WTC11 (cell line): ENCODE results near the gene CDK7. TPM values are rescaled to one million over a fixed set of nuclear protein-coding genes. Genes with fewer than 3 reads are reported as not detected.

Experiments
- ATF1 ChIP-seq: sonication (generic); formaldehyde crosslinking; IDR thresholded peaks from 2 replicates; pipeline ENCODE4 v1.8.1; 2023; ENCODE audit warnings: mild to moderate bottlenecking, moderate library complexity, missing genetic modification reagents
- ELF4 ChIP-seq: sonication (generic); formaldehyde crosslinking; IDR thresholded peaks from 2 replicates; pipeline ENCODE4 v1.8.1; 2022; ENCODE audit warnings: low read depth, mild to moderate bottlenecking, moderate library complexity, missing genetic modification reagents
- ESRRA ChIP-seq: sonication (generic); formaldehyde crosslinking; IDR thresholded peaks from 2 replicates; pipeline ENCODE4 v1.8.1; 2022; ENCODE audit warnings: mild to moderate bottlenecking, missing genetic modification reagents, borderline replicate concordance
- GABPB1 ChIP-seq: sonication (generic); formaldehyde crosslinking; IDR thresholded peaks from 2 replicates; pipeline ENCODE4 v1.8.1; 2023; ENCODE audit warnings: mild to moderate bottlenecking, missing genetic modification reagents
- RORB ChIP-seq: fragments of 250-450 bp; sonication (Bioruptor Pico); IDR thresholded peaks from 2 replicates; pipeline ENCODE4 v1.9.0; 2021; ENCODE audit warnings: mild to moderate bottlenecking
- SMAD3 ChIP-seq: sonication (generic); formaldehyde crosslinking; IDR thresholded peaks from 2 replicates; pipeline ENCODE4 v1.8.0; 2022; ENCODE audit warnings: missing genetic modification reagents, mild to moderate bottlenecking, borderline replicate concordance
- SP1 ChIP-seq: sonication (generic); formaldehyde crosslinking; conservative IDR thresholded peaks from 2 replicates; pipeline ENCODE4 v1.8.1; 2022; ENCODE audit warnings: missing genetic modification reagents
- TP53 ChIP-seq: sonication (generic); formaldehyde crosslinking; IDR thresholded peaks from 2 replicates; pipeline ENCODE4 v1.8.1; 2023; ENCODE audit warnings: mild to moderate bottlenecking, missing genetic modification reagents
- ZNF121 ChIP-seq: sonication (generic); formaldehyde crosslinking; IDR thresholded peaks from 2 replicates; pipeline ENCODE4 v1.8.0; 2023; ENCODE audit warnings: missing genetic modification reagents
- ZNF219 ChIP-seq: sonication (generic); formaldehyde crosslinking; IDR thresholded peaks from 2 replicates; pipeline ENCODE4 v1.8.0; 2023; ENCODE audit warnings: missing genetic modification reagents, mild to moderate bottlenecking, borderline replicate concordance
- ZNF423 ChIP-seq: fragments of 250-450 bp; sonication (Bioruptor Pico); IDR thresholded peaks from 2 replicates; pipeline ENCODE4 v2.1.2; 2022; ENCODE audit warnings: mild to moderate bottlenecking, moderate library complexity
- ZNF671 ChIP-seq: fragments of 250-450 bp; sonication (Bioruptor Pico); IDR thresholded peaks from 2 replicates; pipeline ENCODE4 v1.8.0; 2021; ENCODE audit warnings: mild to moderate bottlenecking
- total RNA-seq: library from RNA; stranded (reverse); gene quantifications from 3 replicates; pipeline ENCODE4 v1.2.3, GENCODE V29; 2021
- TF ChIP-seq, protein P1 (sequence below): sonication (generic); formaldehyde crosslinking; IDR thresholded peaks from 2 replicates; pipeline ENCODE4 v1.8.1; 2023; ENCODE audit warnings: mild to moderate bottlenecking, missing genetic modification reagents, borderline replicate concordance
- TF ChIP-seq, protein P2 (sequence below): sonication (generic); formaldehyde crosslinking; IDR thresholded peaks from 2 replicates; pipeline ENCODE4 v1.8.0; 2022; ENCODE audit warnings: mild to moderate bottlenecking, missing genetic modification reagents
- TF ChIP-seq, protein P3 (sequence below): sonication (generic); formaldehyde crosslinking; IDR thresholded peaks from 2 replicates; pipeline ENCODE4 v1.8.0; 2022; ENCODE audit warnings: mild to moderate bottlenecking, missing genetic modification reagents
- TF ChIP-seq, protein P4 (sequence below): fragments of 250-450 bp; sonication (Bioruptor Pico); IDR thresholded peaks from 2 replicates; pipeline ENCODE4 v1.9.0; 2021; ENCODE audit warnings: mild to moderate bottlenecking
- TF ChIP-seq, protein P5 (sequence below): fragments of 250-450 bp; sonication (Bioruptor Pico); IDR thresholded peaks from 2 replicates; pipeline ENCODE4 v1.9.0; 2021; ENCODE audit warnings: moderate library complexity, mild to moderate bottlenecking, inconsistent platforms, borderline replicate concordance
- TF ChIP-seq, protein P6 (sequence below): fragments of 250-450 bp; sonication (Bioruptor Pico); IDR thresholded peaks from 2 replicates; pipeline ENCODE4 v1.9.0; 2021; ENCODE audit warnings: mild to moderate bottlenecking
- TF ChIP-seq, protein P7 (sequence below): sonication (generic); formaldehyde crosslinking; IDR thresholded peaks from 2 replicates; pipeline ENCODE4 v1.8.1; 2022; ENCODE audit warnings: low read depth, mild to moderate bottlenecking, moderate library complexity, missing genetic modification reagents, borderline replicate concordance
- TF ChIP-seq, protein P8 (sequence below): sonication (generic); formaldehyde crosslinking; IDR thresholded peaks from 2 replicates; pipeline ENCODE4 v1.8.0; 2022; ENCODE audit warnings: missing genetic modification reagents

CDK7 gene
- total RNA-seq, 1 experiment from 2014 or later, result 62.7 TPM

DNA sequence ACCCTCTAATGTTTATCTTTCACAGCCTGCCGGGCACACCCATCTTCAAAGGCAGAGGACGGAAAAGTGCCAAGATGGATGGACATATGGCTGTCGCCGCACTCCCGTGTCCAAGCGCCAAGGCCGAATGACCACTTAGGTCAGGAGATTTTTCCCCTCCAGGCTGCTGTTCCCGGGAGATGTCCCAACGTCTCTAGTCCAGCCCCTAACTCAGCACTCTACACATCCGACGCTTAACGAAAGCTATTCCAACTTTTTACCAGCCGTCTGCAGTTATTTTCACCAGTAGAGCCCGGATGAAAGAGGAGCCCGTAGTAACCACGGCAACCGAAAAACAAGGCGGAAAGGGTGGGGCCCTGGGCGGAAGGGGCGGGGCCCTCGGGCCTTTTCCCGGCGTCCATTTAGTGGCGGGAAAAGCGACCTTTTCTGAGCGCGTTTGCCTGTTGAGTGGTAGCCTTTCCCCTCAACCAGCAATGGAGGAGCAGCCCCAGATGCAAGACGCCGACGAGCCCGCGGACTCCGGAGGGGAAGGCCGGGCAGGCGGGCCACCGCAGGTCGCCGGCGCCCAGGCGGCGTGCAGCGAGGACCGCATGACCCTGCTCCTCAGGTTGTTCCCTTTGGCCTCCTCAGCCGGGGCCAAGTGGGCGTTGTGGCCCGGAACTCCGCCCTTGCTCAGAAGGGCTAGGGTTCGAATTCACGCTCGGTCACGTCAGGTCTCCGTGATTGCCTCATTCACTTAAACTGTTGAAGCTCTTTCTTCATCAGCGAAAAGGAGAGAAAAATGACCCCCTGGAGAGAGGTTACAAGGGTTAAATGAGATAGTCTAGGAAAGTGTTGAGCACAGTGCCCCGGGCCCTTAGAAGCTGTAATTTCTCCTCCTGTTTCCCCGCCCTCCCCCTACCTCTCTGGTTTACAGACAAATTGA is 45.3 kb upstream of the CDK7 start, which contains the start of gene CENPH (continued):
- TF ChIP-seq, protein P1, sequence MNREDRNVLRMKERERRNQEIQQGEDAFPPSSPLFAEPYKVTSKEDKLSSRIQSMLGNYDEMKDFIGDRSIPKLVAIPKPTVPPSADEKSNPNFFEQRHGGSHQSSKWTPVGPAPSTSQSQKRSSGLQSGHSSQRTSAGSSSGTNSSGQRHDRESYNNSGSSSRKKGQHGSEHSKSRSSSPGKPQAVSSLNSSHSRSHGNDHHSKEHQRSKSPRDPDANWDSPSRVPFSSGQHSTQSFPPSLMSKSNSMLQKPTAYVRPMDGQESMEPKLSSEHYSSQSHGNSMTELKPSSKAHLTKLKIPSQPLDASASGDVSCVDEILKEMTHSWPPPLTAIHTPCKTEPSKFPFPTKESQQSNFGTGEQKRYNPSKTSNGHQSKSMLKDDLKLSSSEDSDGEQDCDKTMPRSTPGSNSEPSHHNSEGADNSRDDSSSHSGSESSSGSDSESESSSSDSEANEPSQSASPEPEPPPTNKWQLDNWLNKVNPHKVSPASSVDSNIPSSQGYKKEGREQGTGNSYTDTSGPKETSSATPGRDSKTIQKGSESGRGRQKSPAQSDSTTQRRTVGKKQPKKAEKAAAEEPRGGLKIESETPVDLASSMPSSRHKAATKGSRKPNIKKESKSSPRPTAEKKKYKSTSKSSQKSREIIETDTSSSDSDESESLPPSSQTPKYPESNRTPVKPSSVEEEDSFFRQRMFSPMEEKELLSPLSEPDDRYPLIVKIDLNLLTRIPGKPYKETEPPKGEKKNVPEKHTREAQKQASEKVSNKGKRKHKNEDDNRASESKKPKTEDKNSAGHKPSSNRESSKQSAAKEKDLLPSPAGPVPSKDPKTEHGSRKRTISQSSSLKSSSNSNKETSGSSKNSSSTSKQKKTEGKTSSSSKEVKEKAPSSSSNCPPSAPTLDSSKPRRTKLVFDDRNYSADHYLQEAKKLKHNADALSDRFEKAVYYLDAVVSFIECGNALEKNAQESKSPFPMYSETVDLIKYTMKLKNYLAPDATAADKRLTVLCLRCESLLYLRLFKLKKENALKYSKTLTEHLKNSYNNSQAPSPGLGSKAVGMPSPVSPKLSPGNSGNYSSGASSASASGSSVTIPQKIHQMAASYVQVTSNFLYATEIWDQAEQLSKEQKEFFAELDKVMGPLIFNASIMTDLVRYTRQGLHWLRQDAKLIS, result no peak
- 0 out of 2 replicates have a peak, but pooled peaks have one; percentile 38 for TF ChIP-seq ESRRA (CRISPR knock-in tag)
- TF ChIP-seq ZNF121 (CRISPR knock-in tag), result peak; percentile 87
- peak; percentile 53 for TF ChIP-seq GABPB1
- TF ChIP-seq, protein P2, sequence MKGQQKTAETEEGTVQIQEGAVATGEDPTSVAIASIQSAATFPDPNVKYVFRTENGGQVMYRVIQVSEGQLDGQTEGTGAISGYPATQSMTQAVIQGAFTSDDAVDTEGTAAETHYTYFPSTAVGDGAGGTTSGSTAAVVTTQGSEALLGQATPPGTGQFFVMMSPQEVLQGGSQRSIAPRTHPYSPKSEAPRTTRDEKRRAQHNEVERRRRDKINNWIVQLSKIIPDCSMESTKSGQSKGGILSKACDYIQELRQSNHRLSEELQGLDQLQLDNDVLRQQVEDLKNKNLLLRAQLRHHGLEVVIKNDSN (CRISPR knock-in tag), result 0 out of 2 replicates have a peak, but pooled peaks have one; percentile 22
- TF ChIP-seq, protein P3, sequence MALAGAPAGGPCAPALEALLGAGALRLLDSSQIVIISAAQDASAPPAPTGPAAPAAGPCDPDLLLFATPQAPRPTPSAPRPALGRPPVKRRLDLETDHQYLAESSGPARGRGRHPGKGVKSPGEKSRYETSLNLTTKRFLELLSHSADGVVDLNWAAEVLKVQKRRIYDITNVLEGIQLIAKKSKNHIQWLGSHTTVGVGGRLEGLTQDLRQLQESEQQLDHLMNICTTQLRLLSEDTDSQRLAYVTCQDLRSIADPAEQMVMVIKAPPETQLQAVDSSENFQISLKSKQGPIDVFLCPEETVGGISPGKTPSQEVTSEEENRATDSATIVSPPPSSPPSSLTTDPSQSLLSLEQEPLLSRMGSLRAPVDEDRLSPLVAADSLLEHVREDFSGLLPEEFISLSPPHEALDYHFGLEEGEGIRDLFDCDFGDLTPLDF, result no peak
- TF ChIP-seq SMAD3 (CRISPR knock-in tag), result 0 out of 2 replicates have a peak, but pooled peaks have one; percentile 16
- no peak for TF ChIP-seq ZNF219 (CRISPR knock-in tag)
- TF ChIP-seq, protein P4, sequence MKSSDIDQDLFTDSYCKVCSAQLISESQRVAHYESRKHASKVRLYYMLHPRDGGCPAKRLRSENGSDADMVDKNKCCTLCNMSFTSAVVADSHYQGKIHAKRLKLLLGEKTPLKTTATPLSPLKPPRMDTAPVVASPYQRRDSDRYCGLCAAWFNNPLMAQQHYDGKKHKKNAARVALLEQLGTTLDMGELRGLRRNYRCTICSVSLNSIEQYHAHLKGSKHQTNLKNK (CRISPR knock-in tag), result no peak
- 0 out of 2 replicates have a peak, but pooled peaks have one; percentile 46 for TF ChIP-seq TP53 (CRISPR knock-in tag)
- no peak for TF ChIP-seq RORB (CRISPR knock-in tag)
- TF ChIP-seq, protein P5, sequence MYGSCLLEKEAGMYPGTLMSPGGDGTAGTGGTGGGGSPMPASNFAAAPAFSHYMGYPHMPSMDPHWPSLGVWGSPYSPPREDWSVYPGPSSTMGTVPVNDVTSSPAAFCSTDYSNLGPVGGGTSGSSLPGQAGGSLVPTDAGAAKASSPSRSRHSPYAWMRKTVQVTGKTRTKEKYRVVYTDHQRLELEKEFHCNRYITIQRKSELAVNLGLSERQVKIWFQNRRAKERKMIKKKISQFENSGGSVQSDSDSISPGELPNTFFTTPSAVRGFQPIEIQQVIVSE (CRISPR knock-in tag), result no peak
- no peak for TF ChIP-seq ZNF423 (CRISPR knock-in tag)
- TF ChIP-seq, protein P6, sequence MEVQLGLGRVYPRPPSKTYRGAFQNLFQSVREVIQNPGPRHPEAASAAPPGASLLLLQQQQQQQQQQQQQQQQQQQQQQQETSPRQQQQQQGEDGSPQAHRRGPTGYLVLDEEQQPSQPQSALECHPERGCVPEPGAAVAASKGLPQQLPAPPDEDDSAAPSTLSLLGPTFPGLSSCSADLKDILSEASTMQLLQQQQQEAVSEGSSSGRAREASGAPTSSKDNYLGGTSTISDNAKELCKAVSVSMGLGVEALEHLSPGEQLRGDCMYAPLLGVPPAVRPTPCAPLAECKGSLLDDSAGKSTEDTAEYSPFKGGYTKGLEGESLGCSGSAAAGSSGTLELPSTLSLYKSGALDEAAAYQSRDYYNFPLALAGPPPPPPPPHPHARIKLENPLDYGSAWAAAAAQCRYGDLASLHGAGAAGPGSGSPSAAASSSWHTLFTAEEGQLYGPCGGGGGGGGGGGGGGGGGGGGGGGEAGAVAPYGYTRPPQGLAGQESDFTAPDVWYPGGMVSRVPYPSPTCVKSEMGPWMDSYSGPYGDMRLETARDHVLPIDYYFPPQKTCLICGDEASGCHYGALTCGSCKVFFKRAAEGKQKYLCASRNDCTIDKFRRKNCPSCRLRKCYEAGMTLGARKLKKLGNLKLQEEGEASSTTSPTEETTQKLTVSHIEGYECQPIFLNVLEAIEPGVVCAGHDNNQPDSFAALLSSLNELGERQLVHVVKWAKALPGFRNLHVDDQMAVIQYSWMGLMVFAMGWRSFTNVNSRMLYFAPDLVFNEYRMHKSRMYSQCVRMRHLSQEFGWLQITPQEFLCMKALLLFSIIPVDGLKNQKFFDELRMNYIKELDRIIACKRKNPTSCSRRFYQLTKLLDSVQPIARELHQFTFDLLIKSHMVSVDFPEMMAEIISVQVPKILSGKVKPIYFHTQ (CRISPR knock-in tag), result peak; percentile 16; the same call in 1 of the 2 replicates
- TF ChIP-seq, protein P7, sequence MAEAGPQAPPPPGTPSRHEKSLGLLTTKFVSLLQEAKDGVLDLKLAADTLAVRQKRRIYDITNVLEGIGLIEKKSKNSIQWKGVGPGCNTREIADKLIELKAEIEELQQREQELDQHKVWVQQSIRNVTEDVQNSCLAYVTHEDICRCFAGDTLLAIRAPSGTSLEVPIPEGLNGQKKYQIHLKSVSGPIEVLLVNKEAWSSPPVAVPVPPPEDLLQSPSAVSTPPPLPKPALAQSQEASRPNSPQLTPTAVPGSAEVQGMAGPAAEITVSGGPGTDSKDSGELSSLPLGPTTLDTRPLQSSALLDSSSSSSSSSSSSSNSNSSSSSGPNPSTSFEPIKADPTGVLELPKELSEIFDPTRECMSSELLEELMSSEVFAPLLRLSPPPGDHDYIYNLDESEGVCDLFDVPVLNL, result peak; percentile 65; the same call in 1 of the 2 replicates
- TF ChIP-seq, protein P8, sequence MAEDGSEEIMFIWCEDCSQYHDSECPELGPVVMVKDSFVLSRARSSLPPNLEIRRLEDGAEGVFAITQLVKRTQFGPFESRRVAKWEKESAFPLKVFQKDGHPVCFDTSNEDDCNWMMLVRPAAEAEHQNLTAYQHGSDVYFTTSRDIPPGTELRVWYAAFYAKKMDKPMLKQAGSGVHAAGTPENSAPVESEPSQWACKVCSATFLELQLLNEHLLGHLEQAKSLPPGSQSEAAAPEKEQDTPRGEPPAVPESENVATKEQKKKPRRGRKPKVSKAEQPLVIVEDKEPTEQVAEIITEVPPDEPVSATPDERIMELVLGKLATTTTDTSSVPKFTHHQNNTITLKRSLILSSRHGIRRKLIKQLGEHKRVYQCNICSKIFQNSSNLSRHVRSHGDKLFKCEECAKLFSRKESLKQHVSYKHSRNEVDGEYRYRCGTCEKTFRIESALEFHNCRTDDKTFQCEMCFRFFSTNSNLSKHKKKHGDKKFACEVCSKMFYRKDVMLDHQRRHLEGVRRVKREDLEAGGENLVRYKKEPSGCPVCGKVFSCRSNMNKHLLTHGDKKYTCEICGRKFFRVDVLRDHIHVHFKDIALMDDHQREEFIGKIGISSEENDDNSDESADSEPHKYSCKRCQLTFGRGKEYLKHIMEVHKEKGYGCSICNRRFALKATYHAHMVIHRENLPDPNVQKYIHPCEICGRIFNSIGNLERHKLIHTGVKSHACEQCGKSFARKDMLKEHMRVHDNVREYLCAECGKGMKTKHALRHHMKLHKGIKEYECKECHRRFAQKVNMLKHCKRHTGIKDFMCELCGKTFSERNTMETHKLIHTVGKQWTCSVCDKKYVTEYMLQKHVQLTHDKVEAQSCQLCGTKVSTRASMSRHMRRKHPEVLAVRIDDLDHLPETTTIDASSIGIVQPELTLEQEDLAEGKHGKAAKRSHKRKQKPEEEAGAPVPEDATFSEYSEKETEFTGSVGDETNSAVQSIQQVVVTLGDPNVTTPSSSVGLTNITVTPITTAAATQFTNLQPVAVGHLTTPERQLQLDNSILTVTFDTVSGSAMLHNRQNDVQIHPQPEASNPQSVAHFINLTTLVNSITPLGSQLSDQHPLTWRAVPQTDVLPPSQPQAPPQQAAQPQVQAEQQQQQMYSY (CRISPR knock-in tag), result no peak
- peak; percentile 95 for TF ChIP-seq SP1
- TF ChIP-seq ZNF671, result no peak
- TF ChIP-seq ATF1 (CRISPR knock-in tag), result no peak
- TF ChIP-seq ELF4, result no peak
- TF ChIP-seq, all 79 proteins: peak for 27
